Stimulated activated CD4-positive, alpha-beta T cell treated with anti-CD3 and anti-CD28 coated beads, Interleukin-4, amount 100 ng/mL, for 48 hours (primary cell): Measurements from ENCODE around the gene PTBP1.

ENCODE experiments used
- DNase-seq, 2 donors: peaks; one replicate each; pipeline ENCODE4 v3.0.0-alpha.2; 2020; ENCODE audit warnings: low read depth in 2 of 2

PTBP1 gene

GRCh38 chr19:772730-773436 lies 24.4 kb upstream of the PTBP1 start:
- no peak for DNase-seq

GRCh38 chr19:776549-776948 lies 20.7 kb upstream of the PTBP1 start:
- no peak for DNase-seq

- DNase-seq, result no peak
These were observed 18.2 kb upstream of the PTBP1 start for GRCh38 chr19:778910-779653.

- no peak for DNase-seq
These were observed 16.3 kb upstream of the PTBP1 start for GRCh38 chr19:780935-781334.

- DNase-seq, result no peak
These were observed 15.5 kb upstream of the PTBP1 start for GRCh38 chr19:781800-782184.

GRCh38 chr19:782185-782877 lies 14.9 kb upstream of the PTBP1 start:
- no peak for DNase-seq

GRCh38 chr19:782878-783668 lies 14.2 kb upstream of the PTBP1 start:
- no peak for DNase-seq

- no peak for DNase-seq
These were observed 12.7 kb upstream of the PTBP1 start for GRCh38 chr19:784541-784940.

GRCh38 chr19:787536-787935 lies 9.7 kb upstream of the PTBP1 start:
- no peak for DNase-seq

- DNase-seq, result no peak
These were observed 8.6 kb upstream of the PTBP1 start for GRCh38 chr19:788686-788982.

GRCh38 chr19:788983-789700 lies 8.1 kb upstream of the PTBP1 start:
- DNase-seq, result no peak

GRCh38 chr19:789701-790060 lies 7.6 kb upstream of the PTBP1 start:
- no peak for DNase-seq

GRCh38 chr19:791007-791566 lies 6.2 kb upstream of the PTBP1 start:
- DNase-seq, result no peak

- DNase-seq, result no peak
These were observed 5.5 kb upstream of the PTBP1 start for GRCh38 chr19:791567-792305.

- no peak for DNase-seq
These were observed 4.9 kb upstream of the PTBP1 start for GRCh38 chr19:792306-792885.

- no peak for DNase-seq
These were observed 3.4 kb upstream of the PTBP1 start for GRCh38 chr19:793806-794205.

- DNase-seq, result no peak
These were observed 2.1 kb upstream of the PTBP1 start for GRCh38 chr19:795073-795611.

GRCh38 chr19:795691-796581 lies 1.3 kb upstream of the PTBP1 start:
- no peak for DNase-seq
